GM20431 (cell line): Measurements from ENCODE around the gene LRRC1.

ENCODE experiments used
- in situ Hi-C: fragments of 300-500 bp; cut with MseI, MboI; formaldehyde crosslinking; loops from one replicate; pipeline ENCODE4 v1.15.0; 2020; ENCODE audit warnings: low sequenced_read_pairs; ENCODE audit not compliant: unreplicated experiment

LRRC1 gene

GRCh38 chr6:53916804-53917463 lies 122.1 kb downstream of the LRRC1 start:
- in situ Hi-C loops, result no loop called here

GRCh38 chr6:53917464-53917842 lies 122.6 kb downstream of the LRRC1 start:
- in situ Hi-C loops, result no loop called here

- in situ Hi-C loops, result no loop called here
Observed at GRCh38 chr6:53918854-53919510, 124.2 kb downstream of the LRRC1 start.

GRCh38 chr6:53919881-53920360 lies 125.1 kb downstream of the LRRC1 start:
- in situ Hi-C loops, result no loop called here

- in situ Hi-C loops, result no loop called here
Observed at GRCh38 chr6:53920881-53921280, 126.1 kb downstream of the LRRC1 start.

- in situ Hi-C loops, result no loop called here
Observed at GRCh38 chr6:53921639-53922038, 126.8 kb downstream of the LRRC1 start.

GRCh38 chr6:53922539-53922981 lies 127.8 kb downstream of the LRRC1 start:
- in situ Hi-C loops, result no loop called here

- in situ Hi-C loops, result no loop called here
Observed at GRCh38 chr6:53924277-53924676, 129.5 kb downstream of the LRRC1 start.

GRCh38 chr6:53924821-53925422 lies 130.1 kb downstream of the LRRC1 start:
- in situ Hi-C loops, result no loop called here

GRCh38 chr6:53925891-53926290 lies 131.1 kb downstream of the LRRC1 start:
- in situ Hi-C loops, result no loop called here

GRCh38 chr6:53926505-53926904 lies 131.7 kb downstream of the LRRC1 start:
- in situ Hi-C loops, result no loop called here

GRCh38 chr6:53928641-53929040 lies 133.8 kb downstream of the LRRC1 start:
- in situ Hi-C loops, result no loop called here

GRCh38 chr6:53929041-53929820 lies 134.4 kb downstream of the LRRC1 start:
- in situ Hi-C loops, result no loop called here

- in situ Hi-C loops, result no loop called here
Observed at GRCh38 chr6:53929821-53930120, 135.0 kb downstream of the LRRC1 start.

GRCh38 chr6:53930330-53930729 lies 135.5 kb downstream of the LRRC1 start:
- in situ Hi-C loops, result no loop called here

GRCh38 chr6:53931086-53931485 lies 136.3 kb downstream of the LRRC1 start:
- in situ Hi-C loops, result no loop called here

GRCh38 chr6:53932516-53932915 lies 137.7 kb downstream of the LRRC1 start:
- in situ Hi-C loops, result no loop called here

GRCh38 chr6:53934023-53934422 lies 139.2 kb downstream of the LRRC1 start:
- in situ Hi-C loops, result no loop called here

GRCh38 chr6:53937461-53937860 lies 142.7 kb downstream of the LRRC1 start:
- in situ Hi-C loops, result no loop called here

- in situ Hi-C loops, result no loop called here
Observed at GRCh38 chr6:53938810-53939209, 144.0 kb downstream of the LRRC1 start.

- in situ Hi-C loops, result no loop called here
Observed at GRCh38 chr6:53939830-53940229, 145.0 kb downstream of the LRRC1 start.
